GM23338 (cell line): ENCODE results near the gene GPR55. TPM values are rescaled to one million over a fixed set of nuclear protein-coding genes. Genes with fewer than 3 reads are reported as not detected.

Experiments used
- ATAC-seq: fragments of 200-7000 bp; cut with Tn5 transposase; 3 replicates; pipeline ENCODE4 v1.9.1; 2020
- DNase-seq: peaks from one replicate; pipeline ENCODE4 v3.0.0-alpha.2; 2015; ENCODE audit warnings: low spot score
- H2AFZ ChIP-seq: fragments of 200-600 bp; sonication (generic); 2 replicates; pipeline ENCODE4 v1.8.0; 2016; ENCODE audit warnings: antibody characterized with exemption, mild to moderate bottlenecking, moderate library complexity
- H3F3A ChIP-seq: fragments of 200-600 bp; sonication (generic); replicated peaks from 2 replicates; pipeline ENCODE4 v1.8.0; 2017; ENCODE audit warnings: antibody characterized with exemption, mixed run types, low read depth
- H3K27ac ChIP-seq: fragments of 200-600 bp; sonication (generic); 2 replicates; pipeline ENCODE4 v1.6.1; 2016; ENCODE audit warnings: low read depth
- H3K27me3 ChIP-seq: fragments of 200-600 bp; sonication (generic); 2 replicates; pipeline ENCODE4 v1.8.0; 2016; ENCODE audit warnings: mild to moderate bottlenecking, mixed run types, moderate library complexity; ENCODE audit not compliant: insufficient read depth
- H3K36me3 ChIP-seq: fragments of 200-600 bp; sonication (generic); 2 replicates; pipeline ENCODE4 v1.8.0; 2016; ENCODE audit warnings: mild to moderate bottlenecking; ENCODE audit not compliant: insufficient read depth
- H3K4me1 ChIP-seq: fragments of 200-600 bp; sonication (generic); 2 replicates; pipeline ENCODE4 v1.8.0; 2016; ENCODE audit warnings: mild to moderate bottlenecking, moderate library complexity; ENCODE audit not compliant: insufficient read depth
- H3K4me2 ChIP-seq: fragments of 200-600 bp; sonication (generic); 2 replicates; pipeline ENCODE4 v1.7.1; 2017; ENCODE audit warnings: mixed run types
- H3K4me3 ChIP-seq: fragments of 200-600 bp; sonication (generic); 2 replicates; pipeline ENCODE4 v1.6.1; 2016; ENCODE audit warnings: mixed run types
- H3K79me2 ChIP-seq: fragments of 200-600 bp; sonication (generic); replicated peaks from 2 replicates; pipeline ENCODE4 v1.8.0; 2017; ENCODE audit warnings: mild to moderate bottlenecking; ENCODE audit not compliant: insufficient read depth
- H3K9me2 ChIP-seq: fragments of 200-600 bp; sonication (generic); 2 replicates; pipeline ENCODE4 v1.8.0; 2017; ENCODE audit not compliant: insufficient read depth
- H4K20me1 ChIP-seq: fragments of 200-600 bp; sonication (generic); replicated peaks from 2 replicates; pipeline ENCODE4 v1.8.0; 2017; ENCODE audit warnings: mild to moderate bottlenecking; ENCODE audit not compliant: insufficient read depth
- H3K27ac Mint-ChIP-seq: 2 replicates; pipeline ENCODE4 v1.8.0; 2020; ENCODE audit warnings: inconsistent platforms, mild to moderate bottlenecking, moderate library complexity, mixed read lengths
- H3K27me3 Mint-ChIP-seq: 3 replicates; pipeline ENCODE4 v1.8.0; 2022; ENCODE audit warnings: low read depth, mild to moderate bottlenecking, moderate library complexity, mixed read lengths, inconsistent platforms; ENCODE audit not compliant: insufficient read depth, poor library complexity
- H3K36me3 Mint-ChIP-seq: 3 replicates; pipeline ENCODE4 v1.8.0; 2021; ENCODE audit warnings: low read depth, mild to moderate bottlenecking, inconsistent platforms, moderate library complexity, mixed read lengths
- H3K4me1 Mint-ChIP-seq: 3 replicates; pipeline ENCODE4 v1.8.0; 2020; ENCODE audit warnings: mild to moderate bottlenecking, inconsistent platforms, mixed read lengths
- H3K4me3 Mint-ChIP-seq: 3 replicates; pipeline ENCODE4 v1.8.0; 2021; ENCODE audit warnings: moderate library complexity, mild to moderate bottlenecking, inconsistent platforms, mixed read lengths
- H3K9me3 Mint-ChIP-seq: 3 replicates; pipeline ENCODE4 v1.8.0; 2020; ENCODE audit warnings: moderate library complexity, mild to moderate bottlenecking, inconsistent platforms, mixed read lengths
- EZH2 ChIP-seq: fragments of 200-600 bp; sonication (generic); IDR thresholded peaks from one replicate; pipeline ENCODE4 v1.8.0; 2017; ENCODE audit warnings: antibody characterized with exemption, mild to moderate bottlenecking, low read depth; ENCODE audit not compliant: unreplicated experiment
- EZH2phosphoT487 ChIP-seq: fragments of 200-600 bp; sonication (generic); IDR thresholded peaks from one replicate; pipeline ENCODE4 v1.8.1; 2018; ENCODE audit warnings: antibody characterized with exemption; ENCODE audit not compliant: unreplicated experiment
- POLR2AphosphoS5 ChIP-seq: IDR thresholded peaks from 2 replicates; pipeline ENCODE4 v1.6.1; 2016; ENCODE audit warnings: antibody characterized with exemption, low read depth
- ZNF114 ChIP-seq: fragments of 250-450 bp; sonication (Bioruptor Pico); IDR thresholded peaks from 2 replicates; pipeline ENCODE4 v1.5.0; 2020; ENCODE audit warnings: mild to moderate bottlenecking, moderate library complexity
- polyA plus RNA-seq: library from polyadenylated mRNA; unstranded; fragments of >200 nt; fragmentation: Nextera tagmentation; extraction: Ambion mirVana; gene quantifications from 2 replicates; pipeline ENCODE4 v1.2.1, GENCODE V29; 2016
- total RNA-seq: library from RNA; depleted of rRNA; stranded (reverse); fragments of >200 nt; shearing (Covaris generic); gene quantifications from 2 replicates; pipeline ENCODE4 v1.2.3, GENCODE V29; 2014
- TF ChIP-seq, protein P1 (sequence below): fragments of 250-450 bp; sonication (Bioruptor Pico); IDR thresholded peaks from 2 replicates; pipeline ENCODE4 v1.5.0; 2020; ENCODE audit warnings: mild to moderate bottlenecking, moderate library complexity

GPR55 gene
- total and polyA plus RNA-seq, 2 experiments from 2014 or later, result not detected

DNA sequence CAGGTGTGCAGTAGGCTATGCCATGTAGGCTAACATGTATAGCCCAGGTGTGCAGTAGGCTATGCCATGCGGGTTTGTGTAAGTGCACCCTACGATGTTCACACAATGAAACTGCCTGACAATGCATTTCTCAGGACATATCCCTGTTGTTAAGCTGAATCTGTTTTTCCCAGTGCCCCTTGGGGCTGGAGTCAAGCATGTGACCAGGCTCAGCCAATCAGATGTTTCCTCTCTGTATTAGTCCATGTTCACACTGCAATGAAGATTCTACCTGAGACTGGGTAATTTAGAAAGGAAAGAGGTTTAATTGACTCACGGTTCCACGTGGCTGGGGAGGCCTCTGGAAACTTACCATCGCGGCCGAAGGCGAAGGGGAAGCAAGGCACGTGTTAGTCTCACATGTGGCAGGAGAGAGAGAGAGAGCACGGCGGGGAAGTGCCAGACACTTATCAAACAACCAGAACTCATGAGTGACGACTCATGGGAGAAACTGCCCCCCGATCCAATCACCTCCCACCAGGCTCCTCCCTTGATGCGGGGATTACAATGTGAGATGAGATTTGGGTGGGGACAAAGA is 36.1 kb downstream of the GPR55 start (continued):
- TF ChIP-seq, protein P1, sequence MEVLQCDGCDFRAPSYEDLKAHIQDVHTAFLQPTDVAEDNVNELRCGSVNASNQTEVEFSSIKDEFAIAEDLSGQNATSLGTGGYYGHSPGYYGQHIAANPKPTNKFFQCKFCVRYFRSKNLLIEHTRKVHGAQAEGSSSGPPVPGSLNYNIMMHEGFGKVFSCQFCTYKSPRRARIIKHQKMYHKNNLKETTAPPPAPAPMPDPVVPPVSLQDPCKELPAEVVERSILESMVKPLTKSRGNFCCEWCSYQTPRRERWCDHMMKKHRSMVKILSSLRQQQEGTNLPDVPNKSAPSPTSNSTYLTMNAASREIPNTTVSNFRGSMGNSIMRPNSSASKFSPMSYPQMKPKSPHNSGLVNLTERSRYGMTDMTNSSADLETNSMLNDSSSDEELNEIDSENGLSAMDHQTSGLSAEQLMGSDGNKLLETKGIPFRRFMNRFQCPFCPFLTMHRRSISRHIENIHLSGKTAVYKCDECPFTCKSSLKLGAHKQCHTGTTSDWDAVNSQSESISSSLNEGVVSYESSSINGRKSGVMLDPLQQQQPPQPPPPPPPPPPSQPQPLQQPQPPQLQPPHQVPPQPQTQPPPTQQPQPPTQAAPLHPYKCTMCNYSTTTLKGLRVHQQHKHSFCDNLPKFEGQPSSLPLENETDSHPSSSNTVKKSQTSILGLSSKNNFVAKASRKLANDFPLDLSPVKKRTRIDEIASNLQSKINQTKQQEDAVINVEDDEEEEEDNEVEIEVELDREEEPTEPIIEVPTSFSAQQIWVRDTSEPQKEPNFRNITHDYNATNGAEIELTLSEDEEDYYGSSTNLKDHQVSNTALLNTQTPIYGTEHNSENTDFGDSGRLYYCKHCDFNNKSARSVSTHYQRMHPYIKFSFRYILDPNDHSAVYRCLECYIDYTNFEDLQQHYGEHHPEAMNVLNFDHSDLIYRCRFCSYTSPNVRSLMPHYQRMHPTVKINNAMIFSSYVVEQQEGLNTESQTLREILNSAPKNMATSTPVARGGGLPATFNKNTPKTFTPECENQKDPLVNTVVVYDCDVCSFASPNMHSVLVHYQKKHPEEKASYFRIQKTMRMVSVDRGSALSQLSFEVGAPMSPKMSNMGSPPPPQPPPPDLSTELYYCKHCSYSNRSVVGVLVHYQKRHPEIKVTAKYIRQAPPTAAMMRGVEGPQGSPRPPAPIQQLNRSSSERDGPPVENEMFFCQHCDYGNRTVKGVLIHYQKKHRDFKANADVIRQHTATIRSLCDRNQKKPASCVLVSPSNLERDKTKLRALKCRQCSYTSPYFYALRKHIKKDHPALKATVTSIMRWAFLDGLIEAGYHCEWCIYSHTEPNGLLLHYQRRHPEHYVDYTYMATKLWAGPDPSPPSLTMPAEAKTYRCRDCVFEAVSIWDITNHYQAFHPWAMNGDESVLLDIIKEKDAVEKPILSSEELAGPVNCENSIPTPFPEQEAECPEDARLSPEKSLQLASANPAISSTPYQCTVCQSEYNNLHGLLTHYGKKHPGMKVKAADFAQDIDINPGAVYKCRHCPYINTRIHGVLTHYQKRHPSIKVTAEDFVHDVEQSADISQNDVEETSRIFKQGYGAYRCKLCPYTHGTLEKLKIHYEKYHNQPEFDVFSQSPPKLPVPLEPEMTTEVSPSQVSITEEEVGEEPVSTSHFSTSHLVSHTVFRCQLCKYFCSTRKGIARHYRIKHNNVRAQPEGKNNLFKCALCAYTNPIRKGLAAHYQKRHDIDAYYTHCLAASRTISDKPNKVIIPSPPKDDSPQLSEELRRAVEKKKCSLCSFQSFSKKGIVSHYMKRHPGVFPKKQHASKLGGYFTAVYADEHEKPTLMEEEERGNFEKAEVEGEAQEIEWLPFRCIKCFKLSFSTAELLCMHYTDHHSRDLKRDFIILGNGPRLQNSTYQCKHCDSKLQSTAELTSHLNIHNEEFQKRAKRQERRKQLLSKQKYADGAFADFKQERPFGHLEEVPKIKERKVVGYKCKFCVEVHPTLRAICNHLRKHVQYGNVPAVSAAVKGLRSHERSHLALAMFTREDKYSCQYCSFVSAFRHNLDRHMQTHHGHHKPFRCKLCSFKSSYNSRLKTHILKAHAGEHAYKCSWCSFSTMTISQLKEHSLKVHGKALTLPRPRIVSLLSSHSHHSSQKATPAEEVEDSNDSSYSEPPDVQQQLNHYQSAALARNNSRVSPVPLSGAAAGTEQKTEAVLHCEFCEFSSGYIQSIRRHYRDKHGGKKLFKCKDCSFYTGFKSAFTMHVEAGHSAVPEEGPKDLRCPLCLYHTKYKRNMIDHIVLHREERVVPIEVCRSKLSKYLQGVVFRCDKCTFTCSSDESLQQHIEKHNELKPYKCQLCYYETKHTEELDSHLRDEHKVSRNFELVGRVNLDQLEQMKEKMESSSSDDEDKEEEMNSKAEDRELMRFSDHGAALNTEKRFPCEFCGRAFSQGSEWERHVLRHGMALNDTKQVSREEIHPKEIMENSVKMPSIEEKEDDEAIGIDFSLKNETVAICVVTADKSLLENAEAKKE, result no peak

DNA sequence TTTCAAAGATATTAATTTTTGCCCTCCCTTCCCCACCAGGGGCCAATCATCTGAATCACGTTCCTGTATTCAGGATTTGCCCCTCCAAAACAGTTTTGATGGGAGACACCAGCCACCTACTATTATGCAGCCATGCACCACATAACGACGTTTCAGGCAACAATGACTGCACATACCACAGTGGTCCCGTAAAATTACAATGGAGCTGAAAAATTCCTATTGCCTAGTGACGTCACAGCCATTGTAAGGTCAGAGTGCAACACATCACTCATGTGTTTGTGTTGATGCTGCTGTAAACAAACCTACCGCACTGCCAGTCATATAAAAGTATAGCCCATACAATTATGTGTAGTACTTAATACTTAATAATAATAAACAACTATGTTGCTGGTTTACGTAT is 37.7 kb downstream of the GPR55 start:
- Histone ChIP-seq H3K79me2 (no peaks in the 10 kb centered on the region), H3K27me3 (no peaks in the 10 kb centered on the region)
- TF ChIP-seq POLR2AphosphoS5 (no peak), EZH2phosphoT487 (no peak), ZNF114 (CRISPR knock-in tag) (no peak), EZH2 (no peak)
- TF ChIP-seq, protein P1, result no peak

More for the DNA sequence above, 37.7 kb downstream of the GPR55 start:
- Histone ChIP-seq H3K27ac (no peak overlapping the region), H3K4me2 (no peak overlapping the region), H3F3A (no peaks in the 10 kb centered on the region), H3K4me1 (no peaks in the 10 kb centered on the region; the same call in 1 of the 2 replicates), H4K20me1 (no peaks in the 10 kb centered on the region), H3K36me3 (no peaks in the 10 kb centered on the region), H3K9me2 (no peaks in the 10 kb centered on the region), H3K4me3 (no peak overlapping the region), H2AFZ (no peak overlapping the region)
- Mint-ChIP-seq H3K27me3 (peaks cover 2% of the 10 kb centered on the region), H3K4me3 (no peak overlapping the region), H3K4me1 (peaks cover 25% of the 10 kb centered on the region), H3K27ac (no peak overlapping the region), H3K9me3 (no peaks in the 10 kb centered on the region), H3K36me3 (no peaks in the 10 kb centered on the region; the same call in 2 of the 3 replicates)
- ATAC-seq, result no peak
- DNase-seq, result no peak
